Naive thymus-derived CD4-positive, alpha-beta T cell (primary cell): ENCODE measurements around the gene ECM1. TPM values are rescaled to one million over a fixed set of nuclear protein-coding genes. Genes with fewer than 3 reads are reported as not detected.
A peak's percentile ranks its signal among the peaks of the same experiment; 100 is the strongest.

Experiments
- ATAC-seq: fragments of 150-1000 bp; cut with Tn5 transposase; 2 replicates; pipeline ENCODE4 v1.10.0; 2021; ENCODE audit warnings: mild to moderate bottlenecking, moderate library complexity
- CTCF ChIA-PET: fragments of 350-600 bp; sonication (Branson Sonifier 250); formaldehyde crosslinking; loops from one replicate; lab custom pipeline; 2021; ENCODE audit warnings: antibody characterized with exemption; lab: Charles Lee
- POLR2A ChIA-PET: fragments of 350-600 bp; sonication (Branson Sonifier 250); formaldehyde crosslinking; loops from one replicate; lab custom pipeline; 2021; ENCODE audit warnings: antibody characterized with exemption, inconsistent platforms; lab: Charles Lee
- DNase-seq, 9 donors: peaks; one replicate each; pipeline versions ENCODE4 v3.0.0 to v3.0.0-alpha.2; 2020 to 2022; ENCODE audit warnings: mixed read lengths in 1 of 9
- H3K27ac ChIP-seq: one replicate; pipeline ENCODE4 v1.7.0; 2013; ENCODE audit warnings: mild to moderate bottlenecking, low read depth, low read length, moderate library complexity
- H3K27me3 ChIP-seq, 2 donors: one replicate each; pipeline ENCODE4 v1.7.0; 2013; ENCODE audit warnings: low read length in 2 of 2, mild to moderate bottlenecking in 2 of 2, moderate library complexity in 2 of 2; ENCODE audit not compliant: control insufficient read depth in 2 of 2, insufficient read depth in 2 of 2
- H3K36me3 ChIP-seq, 3 experiments: 1 replicate in 2 of 3; 2 replicates in 1 of 3; pipeline ENCODE4 v1.7.0; 2013; ENCODE audit warnings: low read length in 3 of 3, mild to moderate bottlenecking in 3 of 3, moderate library complexity in 1 of 3; ENCODE audit not compliant: insufficient read depth in 3 of 3, control insufficient read depth in 2 of 3
- H3K4me1 ChIP-seq, 2 donors: one replicate each; pipeline ENCODE4 v1.7.0; 2013; ENCODE audit warnings: low read length in 2 of 2, mild to moderate bottlenecking in 2 of 2, moderate library complexity in 1 of 2; ENCODE audit not compliant: control insufficient read depth in 2 of 2, insufficient read depth in 2 of 2
- H3K4me3 ChIP-seq: 2 replicates; pipeline ENCODE4 v1.7.0; 2013; ENCODE audit warnings: mild to moderate bottlenecking, low read length
- H3K9me3 ChIP-seq, 3 experiments: 1 replicate in 2 of 3; 2 replicates in 1 of 3; pipeline ENCODE4 v1.7.0; 2013; ENCODE audit warnings: low read length in 3 of 3; ENCODE audit not compliant: control insufficient read depth in 2 of 3
- H3K27ac Mint-ChIP-seq, 9 donors: one replicate each; pipeline ENCODE4 v1.8.0; 2020 to 2022; ENCODE audit warnings: mixed read lengths in 9 of 9, mild to moderate bottlenecking in 8 of 9, moderate library complexity in 5 of 9, inconsistent platforms in 2 of 9
- H3K27me3 Mint-ChIP-seq, 5 donors: one replicate each; pipeline ENCODE4 v1.8.0; 2021 to 2022; ENCODE audit warnings: mixed read lengths in 5 of 5, mild to moderate bottlenecking in 1 of 5
- H3K36me3 Mint-ChIP-seq, 5 donors: one replicate each; pipeline ENCODE4 v1.8.0; 2020 to 2022; ENCODE audit warnings: mixed read lengths in 5 of 5, mild to moderate bottlenecking in 3 of 5, inconsistent platforms in 1 of 5
- H3K4me1 Mint-ChIP-seq, 7 donors: one replicate each; pipeline ENCODE4 v1.8.0; 2020 to 2022; ENCODE audit warnings: mixed read lengths in 7 of 7, mild to moderate bottlenecking in 3 of 7, inconsistent platforms in 1 of 7
- H3K4me3 Mint-ChIP-seq, 10 donors: one replicate each; pipeline ENCODE4 v1.8.0; 2020 to 2022; ENCODE audit warnings: mild to moderate bottlenecking in 10 of 10, mixed read lengths in 10 of 10, moderate library complexity in 6 of 10, inconsistent platforms in 2 of 10
- H3K9me3 Mint-ChIP-seq, 11 donors: one replicate each; pipeline ENCODE4 v1.8.0; 2020 to 2022; ENCODE audit warnings: mixed read lengths in 11 of 11, mild to moderate bottlenecking in 4 of 11, inconsistent platforms in 1 of 11, moderate library complexity in 1 of 11
- intact Hi-C, 2 donors: fragments of 100-400 bp; cut with micrococcal nuclease; formaldehyde crosslinking; loops; one replicate each; pipeline ENCODE4 v1.15.1; 2023
- polyA plus RNA-seq, 2 donors: library from polyadenylated mRNA; unstranded; fragments of 300-500 nt; fragmentation: Illumina TruSeq; gene quantifications; one replicate each; pipeline ENCODE4 v1.2.3, GENCODE V29; 2021
- total RNA-seq, 6 experiments: library from RNA in 5 of 6; stranded (reverse) in 5 of 6; gene quantifications; 1 replicate in 5 of 6; 2 replicates in 1 of 6; pipeline ENCODE4 v1.2.3 and lab custom pipeline; 2021 to 2026

ECM1 gene
- total and polyA plus RNA-seq, 7 experiments from 2014 or later, result 0.29 to 2.4 (median 1.4) TPM; not detected in 2

DNA sequence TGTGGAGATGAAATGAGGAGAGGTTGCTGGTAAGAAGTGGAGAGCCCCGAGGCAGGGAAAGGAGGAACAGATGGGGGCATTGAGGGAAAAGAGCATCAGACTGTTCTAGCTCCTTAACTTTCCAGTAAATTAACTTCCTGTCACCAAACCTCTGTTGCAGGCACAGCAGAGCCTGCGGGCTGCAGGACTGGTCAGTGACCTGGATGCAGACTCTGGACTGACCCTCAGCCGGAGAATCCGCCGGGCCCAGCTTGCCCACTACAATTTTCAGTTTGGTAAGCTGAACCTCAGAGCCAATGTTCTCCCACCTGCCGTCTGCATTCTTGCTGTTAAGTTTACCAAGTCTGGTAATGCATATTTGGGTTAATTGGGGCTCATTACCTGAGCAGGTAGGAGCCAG is 2.5 kb upstream of the ECM1 start:
- ChIA-PET CTCF (no interaction called here), POLR2A (interaction anchor here (0.6 kb wide), 1 partner anchor 14 kb away, joined by 5 read pairs; no protein-coding TSS in a partner anchor)

DNA sequence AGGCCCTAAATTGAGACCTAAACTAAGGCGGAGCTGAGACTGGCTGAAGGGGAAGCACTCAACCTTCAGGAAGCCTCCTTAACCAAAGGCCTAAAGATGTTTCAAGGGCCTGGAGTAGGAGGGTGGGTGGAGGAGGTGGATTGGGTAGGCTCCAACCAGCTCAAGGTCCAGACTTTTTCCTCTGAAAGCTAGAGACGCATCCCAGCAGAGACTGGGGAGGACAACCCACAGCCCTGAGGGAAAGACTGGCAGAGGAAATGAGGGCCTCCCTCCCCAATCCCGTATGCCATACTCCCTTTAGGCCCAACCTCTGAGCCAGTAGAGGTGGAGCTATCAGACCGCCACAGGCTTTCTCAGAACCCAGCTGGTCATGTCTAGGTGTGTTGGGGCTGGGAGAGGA is 1.1 kb downstream of the ECM1 start:
- Histone ChIP-seq H3K4me1 (no peaks in the 10 kb centered on the region), H3K27me3 (no peaks in the 10 kb centered on the region), H3K4me3 (no peak overlapping the region), H3K36me3 (peaks cover 0 to 36% (median 7%) of the 10 kb centered on the region in 3 experiments), H3K9me3 (no peaks in the 10 kb centered on the region), H3K27ac (no peak overlapping the region)
- H3K9me3 Mint-ChIP-seq, result peaks cover 0 to 1% (median 0%) of the 10 kb centered on the region in 11 donors
- peaks cover 15 to 24% (median 16%) of the 10 kb centered on the region in 5 donors for H3K36me3 Mint-ChIP-seq
- CTCF ChIA-PET, result no interaction called here
- ATAC-seq (no peak), DNase-seq (no peak)
- no peak overlapping the region for H3K4me3 Mint-ChIP-seq
- no peaks in the 10 kb centered on the region for H3K27me3 Mint-ChIP-seq
- POLR2A ChIA-PET, result no interaction called here
- intact Hi-C loops, result no loop called here
- H3K4me1 Mint-ChIP-seq, result peaks cover 0 to 12% (median 0%) of the 10 kb centered on the region in 7 donors
- no peak overlapping the region for H3K27ac Mint-ChIP-seq

More for the DNA sequence above, 2.5 kb upstream of the ECM1 start:
- no peaks in the 10 kb centered on the region for H3K9me3 ChIP-seq
- H3K27me3 ChIP-seq, result no peaks in the 10 kb centered on the region
- Mint-ChIP-seq H3K27ac (no peak overlapping the region), H3K36me3 (peaks cover 17 to 35% (median 22%) of the 10 kb centered on the region in 5 donors), H3K4me1 (peaks cover 0 to 7% (median 0%) of the 10 kb centered on the region in 7 donors), H3K4me3 (no peak overlapping the region), H3K27me3 (no peaks in the 10 kb centered on the region), H3K9me3 (peaks cover 0 to 1% (median 0%) of the 10 kb centered on the region in 11 donors)
- peaks cover 0 to 56% (median 8%) of the 10 kb centered on the region in 3 experiments for H3K36me3 ChIP-seq
- intact Hi-C loops, result no loop called here
- no peak overlapping the region for H3K27ac ChIP-seq
- no peak for DNase-seq
- ATAC-seq, result no peak
- no peak overlapping the region for H3K4me3 ChIP-seq
- no peaks in the 10 kb centered on the region for H3K4me1 ChIP-seq

DNA sequence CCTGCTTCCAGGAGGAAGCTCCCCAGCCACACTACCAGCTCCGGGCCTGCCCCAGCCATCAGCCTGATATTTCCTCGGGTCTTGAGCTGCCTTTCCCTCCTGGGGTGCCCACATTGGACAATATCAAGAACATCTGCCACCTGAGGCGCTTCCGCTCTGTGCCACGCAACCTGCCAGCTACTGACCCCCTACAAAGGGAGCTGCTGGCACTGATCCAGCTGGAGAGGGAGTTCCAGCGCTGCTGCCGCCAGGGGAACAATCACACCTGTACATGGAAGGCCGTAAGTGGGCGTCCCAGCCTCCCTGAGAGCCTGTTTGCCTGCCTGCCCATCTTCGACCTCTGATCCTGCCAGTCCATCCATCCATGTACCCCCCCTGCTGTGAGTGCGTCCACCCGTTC is 3.6 kb downstream of the ECM1 start:
- intact Hi-C loops, result no loop called here

DNA sequence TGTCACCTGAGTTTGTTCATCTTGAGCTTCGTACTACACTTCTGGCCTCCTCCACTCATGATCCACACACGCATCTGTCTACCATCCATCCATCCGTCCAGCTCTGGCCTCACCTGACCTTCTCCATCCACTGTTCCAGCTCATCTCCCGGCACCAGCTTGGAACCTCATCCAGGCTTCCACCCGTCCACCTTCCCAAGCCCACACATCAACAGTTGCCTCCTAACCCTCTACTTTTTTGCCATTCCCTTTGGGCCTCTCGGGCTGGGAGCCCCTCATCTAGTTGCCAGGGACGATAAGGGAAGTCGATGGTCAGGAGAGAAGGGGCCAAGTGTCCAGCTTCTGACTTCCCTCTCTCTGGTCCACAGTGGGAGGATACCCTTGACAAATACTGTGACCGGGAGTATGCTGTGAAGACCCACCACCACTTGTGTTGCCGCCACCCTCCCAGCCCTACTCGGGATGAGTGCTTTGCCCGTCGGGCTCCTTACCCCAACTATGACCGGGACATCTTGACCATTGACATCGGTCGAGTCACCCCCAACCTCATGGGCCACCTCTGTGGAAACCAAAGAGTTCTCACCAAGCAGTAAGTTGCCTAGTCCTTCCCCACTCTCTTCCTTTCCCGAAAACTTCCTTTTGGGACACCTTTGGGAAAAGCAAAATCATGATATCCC is 4.2 kb downstream of the ECM1 start:
- POLR2A ChIA-PET, result no interaction called here
- H3K9me3 Mint-ChIP-seq, result peaks cover 0 to 1% (median 0%) of the 10 kb centered on the region in 11 donors
- CTCF ChIA-PET, result no interaction called here
- no peak overlapping the region for H3K27ac ChIP-seq
- H3K9me3 ChIP-seq, result no peaks in the 10 kb centered on the region
- intact Hi-C loops, result no loop called here
- peaks cover 0 to 6% (median 0%) of the 10 kb centered on the region in 5 donors for H3K36me3 Mint-ChIP-seq
- H3K4me1 Mint-ChIP-seq, result peaks cover 9 to 24% (median 10%) of the 10 kb centered on the region in 7 donors
- peak overlapping the region in 1 of 9 donors; percentile 84 for H3K27ac Mint-ChIP-seq
- no peaks in the 10 kb centered on the region for H3K27me3 Mint-ChIP-seq
- no peaks in the 10 kb centered on the region for H3K27me3 ChIP-seq
- ATAC-seq (no peak), DNase-seq (no peak)
- peaks cover 0 to 5% (median 0%) of the 10 kb centered on the region in 3 experiments for H3K36me3 ChIP-seq
- no peak overlapping the region for H3K4me3 ChIP-seq
- peak overlapping the region in 1 of 10 donors; percentile 16 for H3K4me3 Mint-ChIP-seq
- peaks cover 0 to 6% of the 10 kb centered on the region in 2 donors for H3K4me1 ChIP-seq

More for the DNA sequence above, 3.6 kb downstream of the ECM1 start:
- Histone ChIP-seq H3K27ac (no peak overlapping the region), H3K27me3 (no peaks in the 10 kb centered on the region), H3K36me3 (peaks cover 0 to 10% (median 0%) of the 10 kb centered on the region in 3 experiments), H3K4me3 (no peak overlapping the region), H3K9me3 (no peaks in the 10 kb centered on the region), H3K4me1 (peaks cover 0 to 5% of the 10 kb centered on the region in 2 donors)
- Mint-ChIP-seq H3K27ac (no peak overlapping the region), H3K9me3 (peaks cover 0 to 1% (median 0%) of the 10 kb centered on the region in 11 donors), H3K27me3 (no peaks in the 10 kb centered on the region), H3K36me3 (peaks cover 2 to 11% (median 5%) of the 10 kb centered on the region in 5 donors), H3K4me1 (peaks cover 6 to 20% (median 7%) of the 10 kb centered on the region in 7 donors), H3K4me3 (no peak overlapping the region)
- ChIA-PET POLR2A (no interaction called here), CTCF (no interaction called here)
- ATAC-seq (no peak), DNase-seq (no peak)

DNA sequence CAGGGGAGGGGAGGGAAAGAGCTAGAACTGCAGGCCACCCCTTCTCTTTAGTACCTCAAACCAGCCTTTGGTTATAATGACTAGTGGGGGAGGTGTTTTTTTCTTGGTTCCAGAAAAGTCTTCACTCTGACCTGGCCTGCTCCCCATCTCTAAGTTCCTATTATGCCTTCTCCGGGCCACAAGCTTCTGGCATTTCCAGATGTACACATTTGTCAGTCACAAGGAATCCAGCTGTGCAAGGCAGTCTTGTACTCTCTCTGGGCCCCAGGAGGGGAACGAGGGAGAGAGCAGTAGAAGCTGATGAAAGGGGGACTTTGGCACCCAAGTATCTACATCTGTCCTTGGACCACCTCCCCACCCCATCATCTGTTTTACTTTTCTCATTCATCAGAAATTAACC is 4.9 kb downstream of the ECM1 start:
- H3K4me1 Mint-ChIP-seq, result peaks cover 9 to 21% (median 10%) of the 10 kb centered on the region in 7 donors
- DNase-seq (no peak), ATAC-seq (no peak)
- Histone ChIP-seq H3K27ac (no peak overlapping the region), H3K4me1 (peaks cover 0 to 6% of the 10 kb centered on the region in 2 donors), H3K9me3 (no peaks in the 10 kb centered on the region), H3K36me3 (peaks cover 0 to under 1% (median 0%) of the 10 kb centered on the region in 3 experiments), H3K4me3 (no peak overlapping the region), H3K27me3 (no peaks in the 10 kb centered on the region)
- CTCF ChIA-PET, result no interaction called here
- no peak overlapping the region for H3K4me3 Mint-ChIP-seq
- intact Hi-C loops, result no loop called here
- no peaks in the 10 kb centered on the region for H3K27me3 Mint-ChIP-seq
- no peak overlapping the region for H3K27ac Mint-ChIP-seq
- peaks cover 0 to 5% (median 0%) of the 10 kb centered on the region in 5 donors for H3K36me3 Mint-ChIP-seq
- peaks cover 0 to 1% (median 0%) of the 10 kb centered on the region in 11 donors for H3K9me3 Mint-ChIP-seq
- POLR2A ChIA-PET, result no interaction called here

DNA sequence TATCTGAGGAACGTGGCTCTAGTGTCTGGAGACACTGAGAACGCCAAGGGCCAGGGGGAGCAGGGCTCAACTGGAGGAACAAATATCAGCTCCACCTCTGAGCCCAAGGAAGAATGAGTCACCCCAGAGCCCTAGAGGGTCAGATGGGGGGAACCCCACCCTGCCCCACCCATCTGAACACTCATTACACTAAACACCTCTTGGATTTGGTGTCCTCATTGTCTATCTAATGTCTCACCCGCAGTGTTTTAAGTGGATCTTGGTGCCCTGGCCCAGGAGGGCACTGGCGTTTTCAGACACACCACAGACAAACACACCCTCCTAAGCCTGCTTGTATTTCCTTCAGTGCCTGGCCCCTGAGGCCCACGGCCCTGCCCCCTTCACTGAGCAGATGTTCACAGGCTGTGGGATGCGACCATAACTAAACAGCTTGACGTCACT is 5.5 kb downstream of the ECM1 start:
- H3K27me3 Mint-ChIP-seq, result no peaks in the 10 kb centered on the region
- H3K4me1 Mint-ChIP-seq, result peaks cover 9 to 17% (median 10%) of the 10 kb centered on the region in 7 donors
- CTCF ChIA-PET, result interaction anchor here (0.6 to 0.7 kb wide), 3 partner anchors 10 to 252 kb away, joined by 5 to 9 read pairs (median 6); no protein-coding TSS in a partner anchor
- H3K4me3 Mint-ChIP-seq, result peak overlapping the region in 5 of 10 donors; percentile 3 to 49 (median 26)
- peaks cover 0 to 5% (median 0%) of the 10 kb centered on the region in 5 donors for H3K36me3 Mint-ChIP-seq
- ATAC-seq (no peak), DNase-seq (no peak)
- H3K9me3 ChIP-seq, result no peaks in the 10 kb centered on the region
- no peak overlapping the region for H3K27ac ChIP-seq
- POLR2A ChIA-PET, result interaction anchor here (0.6 to 0.7 kb wide), 2 partner anchors 29 to 55 kb away, joined by 3 to 5 read pairs; no protein-coding TSS in a partner anchor
- H3K27me3 ChIP-seq, result no peaks in the 10 kb centered on the region
- H3K9me3 Mint-ChIP-seq, result peaks cover 0 to 1% (median 0%) of the 10 kb centered on the region in 11 donors
- no peaks in the 10 kb centered on the region for H3K36me3 ChIP-seq
- H3K27ac Mint-ChIP-seq, result no peak overlapping the region
- H3K4me3 ChIP-seq, result no peak overlapping the region
- peaks cover 0 to 6% of the 10 kb centered on the region in 2 donors for H3K4me1 ChIP-seq
- intact Hi-C loops, result no loop called here
